Measurements from ENCODE around the gene MACROD2. TPM values are rescaled to one million over a fixed set of nuclear protein-coding genes. Genes with fewer than 3 reads are reported as not detected.

MACROD2 gene
- total and polyA plus RNA-seq, 2 experiments from 2014 or later = 2.8 to 4.3 TPM

GRCh38 chr20:14493408-14493807 is 498.1 kb downstream of the MACROD2 start:
- H3K36me3 ChIP-seq (ENCODE audit: insufficient read depth) = no peaks in the 10 kb centered on the region
- TF ChIP-seq EZH2phosphoT487 (IDR thresholded peaks at IDR 0.05; ENCODE audit: unreplicated experiment) (no peak), EZH2 (IDR thresholded peaks at IDR 0.05; ENCODE audit: low read depth, unreplicated experiment) (no peak), CREB1 (CRISPR knock-in tag; IDR thresholded peaks at IDR 0.05; ENCODE audit: low read depth) (no peak), ZNF331 (CRISPR knock-in tag; IDR thresholded peaks at IDR 0.05; ENCODE audit: low read depth) (no peak), ZNF114 (CRISPR knock-in tag; IDR thresholded peaks at IDR 0.05) (no peak), JUNB (IDR thresholded peaks at IDR 0.05; ENCODE audit: unreplicated experiment) (no peak), STAT1 (IDR thresholded peaks at IDR 0.05; ENCODE audit: unreplicated experiment) (no peak), ETS1 (IDR thresholded peaks at IDR 0.05) (no peak), POLR2AphosphoS5 (IDR thresholded peaks at IDR 0.05; ENCODE audit: low read depth) (no peak), NANOG (IDR thresholded peaks at IDR 0.05; ENCODE audit: borderline replicate concordance) (no peak)
- TF ChIP-seq, protein P1, sequence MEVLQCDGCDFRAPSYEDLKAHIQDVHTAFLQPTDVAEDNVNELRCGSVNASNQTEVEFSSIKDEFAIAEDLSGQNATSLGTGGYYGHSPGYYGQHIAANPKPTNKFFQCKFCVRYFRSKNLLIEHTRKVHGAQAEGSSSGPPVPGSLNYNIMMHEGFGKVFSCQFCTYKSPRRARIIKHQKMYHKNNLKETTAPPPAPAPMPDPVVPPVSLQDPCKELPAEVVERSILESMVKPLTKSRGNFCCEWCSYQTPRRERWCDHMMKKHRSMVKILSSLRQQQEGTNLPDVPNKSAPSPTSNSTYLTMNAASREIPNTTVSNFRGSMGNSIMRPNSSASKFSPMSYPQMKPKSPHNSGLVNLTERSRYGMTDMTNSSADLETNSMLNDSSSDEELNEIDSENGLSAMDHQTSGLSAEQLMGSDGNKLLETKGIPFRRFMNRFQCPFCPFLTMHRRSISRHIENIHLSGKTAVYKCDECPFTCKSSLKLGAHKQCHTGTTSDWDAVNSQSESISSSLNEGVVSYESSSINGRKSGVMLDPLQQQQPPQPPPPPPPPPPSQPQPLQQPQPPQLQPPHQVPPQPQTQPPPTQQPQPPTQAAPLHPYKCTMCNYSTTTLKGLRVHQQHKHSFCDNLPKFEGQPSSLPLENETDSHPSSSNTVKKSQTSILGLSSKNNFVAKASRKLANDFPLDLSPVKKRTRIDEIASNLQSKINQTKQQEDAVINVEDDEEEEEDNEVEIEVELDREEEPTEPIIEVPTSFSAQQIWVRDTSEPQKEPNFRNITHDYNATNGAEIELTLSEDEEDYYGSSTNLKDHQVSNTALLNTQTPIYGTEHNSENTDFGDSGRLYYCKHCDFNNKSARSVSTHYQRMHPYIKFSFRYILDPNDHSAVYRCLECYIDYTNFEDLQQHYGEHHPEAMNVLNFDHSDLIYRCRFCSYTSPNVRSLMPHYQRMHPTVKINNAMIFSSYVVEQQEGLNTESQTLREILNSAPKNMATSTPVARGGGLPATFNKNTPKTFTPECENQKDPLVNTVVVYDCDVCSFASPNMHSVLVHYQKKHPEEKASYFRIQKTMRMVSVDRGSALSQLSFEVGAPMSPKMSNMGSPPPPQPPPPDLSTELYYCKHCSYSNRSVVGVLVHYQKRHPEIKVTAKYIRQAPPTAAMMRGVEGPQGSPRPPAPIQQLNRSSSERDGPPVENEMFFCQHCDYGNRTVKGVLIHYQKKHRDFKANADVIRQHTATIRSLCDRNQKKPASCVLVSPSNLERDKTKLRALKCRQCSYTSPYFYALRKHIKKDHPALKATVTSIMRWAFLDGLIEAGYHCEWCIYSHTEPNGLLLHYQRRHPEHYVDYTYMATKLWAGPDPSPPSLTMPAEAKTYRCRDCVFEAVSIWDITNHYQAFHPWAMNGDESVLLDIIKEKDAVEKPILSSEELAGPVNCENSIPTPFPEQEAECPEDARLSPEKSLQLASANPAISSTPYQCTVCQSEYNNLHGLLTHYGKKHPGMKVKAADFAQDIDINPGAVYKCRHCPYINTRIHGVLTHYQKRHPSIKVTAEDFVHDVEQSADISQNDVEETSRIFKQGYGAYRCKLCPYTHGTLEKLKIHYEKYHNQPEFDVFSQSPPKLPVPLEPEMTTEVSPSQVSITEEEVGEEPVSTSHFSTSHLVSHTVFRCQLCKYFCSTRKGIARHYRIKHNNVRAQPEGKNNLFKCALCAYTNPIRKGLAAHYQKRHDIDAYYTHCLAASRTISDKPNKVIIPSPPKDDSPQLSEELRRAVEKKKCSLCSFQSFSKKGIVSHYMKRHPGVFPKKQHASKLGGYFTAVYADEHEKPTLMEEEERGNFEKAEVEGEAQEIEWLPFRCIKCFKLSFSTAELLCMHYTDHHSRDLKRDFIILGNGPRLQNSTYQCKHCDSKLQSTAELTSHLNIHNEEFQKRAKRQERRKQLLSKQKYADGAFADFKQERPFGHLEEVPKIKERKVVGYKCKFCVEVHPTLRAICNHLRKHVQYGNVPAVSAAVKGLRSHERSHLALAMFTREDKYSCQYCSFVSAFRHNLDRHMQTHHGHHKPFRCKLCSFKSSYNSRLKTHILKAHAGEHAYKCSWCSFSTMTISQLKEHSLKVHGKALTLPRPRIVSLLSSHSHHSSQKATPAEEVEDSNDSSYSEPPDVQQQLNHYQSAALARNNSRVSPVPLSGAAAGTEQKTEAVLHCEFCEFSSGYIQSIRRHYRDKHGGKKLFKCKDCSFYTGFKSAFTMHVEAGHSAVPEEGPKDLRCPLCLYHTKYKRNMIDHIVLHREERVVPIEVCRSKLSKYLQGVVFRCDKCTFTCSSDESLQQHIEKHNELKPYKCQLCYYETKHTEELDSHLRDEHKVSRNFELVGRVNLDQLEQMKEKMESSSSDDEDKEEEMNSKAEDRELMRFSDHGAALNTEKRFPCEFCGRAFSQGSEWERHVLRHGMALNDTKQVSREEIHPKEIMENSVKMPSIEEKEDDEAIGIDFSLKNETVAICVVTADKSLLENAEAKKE (CRISPR knock-in tag; IDR thresholded peaks at IDR 0.05) = no peak
- TF ChIP-seq, protein P2, sequence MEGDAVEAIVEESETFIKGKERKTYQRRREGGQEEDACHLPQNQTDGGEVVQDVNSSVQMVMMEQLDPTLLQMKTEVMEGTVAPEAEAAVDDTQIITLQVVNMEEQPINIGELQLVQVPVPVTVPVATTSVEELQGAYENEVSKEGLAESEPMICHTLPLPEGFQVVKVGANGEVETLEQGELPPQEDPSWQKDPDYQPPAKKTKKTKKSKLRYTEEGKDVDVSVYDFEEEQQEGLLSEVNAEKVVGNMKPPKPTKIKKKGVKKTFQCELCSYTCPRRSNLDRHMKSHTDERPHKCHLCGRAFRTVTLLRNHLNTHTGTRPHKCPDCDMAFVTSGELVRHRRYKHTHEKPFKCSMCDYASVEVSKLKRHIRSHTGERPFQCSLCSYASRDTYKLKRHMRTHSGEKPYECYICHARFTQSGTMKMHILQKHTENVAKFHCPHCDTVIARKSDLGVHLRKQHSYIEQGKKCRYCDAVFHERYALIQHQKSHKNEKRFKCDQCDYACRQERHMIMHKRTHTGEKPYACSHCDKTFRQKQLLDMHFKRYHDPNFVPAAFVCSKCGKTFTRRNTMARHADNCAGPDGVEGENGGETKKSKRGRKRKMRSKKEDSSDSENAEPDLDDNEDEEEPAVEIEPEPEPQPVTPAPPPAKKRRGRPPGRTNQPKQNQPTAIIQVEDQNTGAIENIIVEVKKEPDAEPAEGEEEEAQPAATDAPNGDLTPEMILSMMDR (conservative IDR thresholded peaks at IDR 0.05; ENCODE audit: low read depth in 2 of 2) = no peak
- TF ChIP-seq, protein P3, sequence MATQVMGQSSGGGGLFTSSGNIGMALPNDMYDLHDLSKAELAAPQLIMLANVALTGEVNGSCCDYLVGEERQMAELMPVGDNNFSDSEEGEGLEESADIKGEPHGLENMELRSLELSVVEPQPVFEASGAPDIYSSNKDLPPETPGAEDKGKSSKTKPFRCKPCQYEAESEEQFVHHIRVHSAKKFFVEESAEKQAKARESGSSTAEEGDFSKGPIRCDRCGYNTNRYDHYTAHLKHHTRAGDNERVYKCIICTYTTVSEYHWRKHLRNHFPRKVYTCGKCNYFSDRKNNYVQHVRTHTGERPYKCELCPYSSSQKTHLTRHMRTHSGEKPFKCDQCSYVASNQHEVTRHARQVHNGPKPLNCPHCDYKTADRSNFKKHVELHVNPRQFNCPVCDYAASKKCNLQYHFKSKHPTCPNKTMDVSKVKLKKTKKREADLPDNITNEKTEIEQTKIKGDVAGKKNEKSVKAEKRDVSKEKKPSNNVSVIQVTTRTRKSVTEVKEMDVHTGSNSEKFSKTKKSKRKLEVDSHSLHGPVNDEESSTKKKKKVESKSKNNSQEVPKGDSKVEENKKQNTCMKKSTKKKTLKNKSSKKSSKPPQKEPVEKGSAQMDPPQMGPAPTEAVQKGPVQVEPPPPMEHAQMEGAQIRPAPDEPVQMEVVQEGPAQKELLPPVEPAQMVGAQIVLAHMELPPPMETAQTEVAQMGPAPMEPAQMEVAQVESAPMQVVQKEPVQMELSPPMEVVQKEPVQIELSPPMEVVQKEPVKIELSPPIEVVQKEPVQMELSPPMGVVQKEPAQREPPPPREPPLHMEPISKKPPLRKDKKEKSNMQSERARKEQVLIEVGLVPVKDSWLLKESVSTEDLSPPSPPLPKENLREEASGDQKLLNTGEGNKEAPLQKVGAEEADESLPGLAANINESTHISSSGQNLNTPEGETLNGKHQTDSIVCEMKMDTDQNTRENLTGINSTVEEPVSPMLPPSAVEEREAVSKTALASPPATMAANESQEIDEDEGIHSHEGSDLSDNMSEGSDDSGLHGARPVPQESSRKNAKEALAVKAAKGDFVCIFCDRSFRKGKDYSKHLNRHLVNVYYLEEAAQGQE (IDR thresholded peaks at IDR 0.05; ENCODE audit: unreplicated experiment) = no peak
- H3K27me3 Mint-ChIP-seq (ENCODE audit: insufficient read depth, low read depth, poor library complexity) = no peaks in the 10 kb centered on the region

More at GRCh38 chr20:14493408-14493807, 498.1 kb downstream of the MACROD2 start:
- no peak overlapping the region for H2AFZ ChIP-seq
- Mint-ChIP-seq H3K9me3 (no peaks in the 10 kb centered on the region), H3K27ac (no peak overlapping the region), H3K36me3 (ENCODE audit: low read depth) (no peaks in the 10 kb centered on the region), H3K4me3 (no peak overlapping the region), H3K4me1 (peaks cover 3% of the 10 kb centered on the region; the same call in 1 of the 3 replicates)
- no peaks in the 10 kb centered on the region for H3K9me2 ChIP-seq (ENCODE audit: insufficient read depth)
- no peaks in the 10 kb centered on the region for H4K20me1 ChIP-seq (replicated peaks; ENCODE audit: insufficient read depth)
- no peaks in the 10 kb centered on the region for H3K79me2 ChIP-seq (replicated peaks; ENCODE audit: insufficient read depth)
- no peak overlapping the region for H3K27ac ChIP-seq (ENCODE audit: low read depth)
- no peaks in the 10 kb centered on the region for H3F3A ChIP-seq (replicated peaks; ENCODE audit: low read depth)
- H3K4me2 ChIP-seq = no peak overlapping the region
- DNase-seq (ENCODE audit: low spot score) (no peak), ATAC-seq (no peak)
- no peaks in the 10 kb centered on the region for H3K27me3 ChIP-seq (ENCODE audit: insufficient read depth)
- H3K4me3 ChIP-seq = no peak overlapping the region
- H3K4me1 ChIP-seq (ENCODE audit: insufficient read depth) = no peaks in the 10 kb centered on the region

Data from GM23338 (cell line).